ENCODE results near the gene NLRP7.
"Not testable (repeated sequence)": the region's sequence is repeated elsewhere in the genome, so short reads cannot be mapped to it uniquely, and the experiment has no call there.

Gene NLRP7

DNA sequence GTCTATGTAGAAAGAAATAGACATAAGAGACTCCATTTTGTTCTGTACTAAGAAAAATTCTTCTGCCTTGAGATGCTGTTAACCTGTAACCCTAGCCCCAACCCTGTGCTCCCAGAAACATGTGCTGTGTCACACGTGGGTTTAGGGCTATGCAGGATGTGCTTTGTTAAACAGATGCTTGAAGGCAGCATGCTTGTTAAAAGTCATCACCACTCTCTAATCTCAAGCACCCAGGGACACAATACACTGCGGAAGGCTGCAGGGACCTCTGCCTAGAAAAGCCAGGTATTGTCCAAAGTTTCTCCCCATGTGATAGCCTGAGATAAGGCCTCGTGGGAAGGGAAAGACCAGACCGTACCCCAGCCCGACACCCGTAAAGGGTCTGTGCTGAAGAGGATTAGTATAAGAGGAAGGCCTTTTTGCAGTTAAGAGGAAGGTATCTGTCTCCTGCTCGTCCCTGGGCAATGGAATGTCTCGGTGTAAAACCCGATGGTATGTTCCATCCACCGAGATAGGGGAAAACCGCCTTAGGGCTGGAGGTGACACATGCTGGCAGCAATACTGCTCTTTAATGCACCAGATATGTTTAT, 3.5 kb downstream of the NLRP7 start:
- not testable (repeated sequence) for H3K9me3 Mint-ChIP-seq

DNA sequence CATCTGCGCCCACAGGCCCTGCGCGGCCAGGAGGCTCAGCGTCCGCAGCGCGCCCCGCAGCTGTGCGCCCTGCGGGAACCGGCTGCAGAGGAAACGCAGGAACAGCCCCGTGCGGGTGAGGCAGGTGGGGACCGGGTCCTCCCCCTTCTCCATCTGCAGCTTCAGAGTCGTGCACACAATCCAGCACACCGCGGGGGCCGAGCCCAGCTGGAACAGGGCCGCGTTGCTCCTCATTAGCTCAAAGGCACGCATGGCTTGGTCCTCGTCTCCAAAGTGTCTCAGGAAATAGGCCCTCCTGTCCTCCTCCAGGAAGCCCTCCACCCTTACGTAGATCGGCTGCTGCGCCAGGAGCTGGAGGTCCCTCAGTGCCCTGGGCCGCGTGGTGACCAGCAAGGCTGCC, 7.8 kb downstream of the NLRP7 start:
- H3K27me3 Mint-ChIP-seq; H3K9me3 Mint-ChIP-seq; H3K4me3 Mint-ChIP-seq; H3K27ac Mint-ChIP-seq; H3K4me1 Mint-ChIP-seq (ENCODE audit: low read depth); H3K36me3 Mint-ChIP-seq (ENCODE audit: low read depth): not testable (repeated sequence)

More for the DNA sequence above, 3.5 kb downstream of the NLRP7 start:
- H3K4me1 Mint-ChIP-seq (ENCODE audit: low read depth); H3K27ac Mint-ChIP-seq; H3K4me3 Mint-ChIP-seq; H3K36me3 Mint-ChIP-seq (ENCODE audit: low read depth); H3K27me3 Mint-ChIP-seq: not testable (repeated sequence)

DNA sequence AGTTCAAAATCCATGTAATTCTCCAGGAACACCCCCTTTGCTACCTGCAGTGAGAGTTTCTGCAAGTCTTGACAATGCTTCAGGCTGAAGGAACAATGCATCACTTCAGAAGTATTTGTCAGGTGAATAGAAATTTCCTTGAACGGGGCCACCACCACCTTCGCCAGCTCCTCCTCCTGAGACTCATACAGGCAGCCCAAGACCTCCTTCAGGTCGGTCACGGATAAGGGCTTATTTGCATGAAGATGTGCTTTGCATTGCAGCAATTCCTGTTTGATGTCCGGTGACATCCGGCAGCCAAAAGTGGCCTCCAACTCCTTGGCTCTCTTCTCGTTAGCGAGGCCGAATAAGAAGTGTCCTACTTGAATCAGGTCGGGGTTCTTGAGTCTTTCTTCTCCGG, 8.4 kb downstream of the NLRP7 start:
- Mint-ChIP-seq H3K27ac (no peak overlapping the region), H3K27me3 (peaks cover 8% of the 10 kb centered on the region), H3K4me3 (no peak overlapping the region), H3K36me3 (ENCODE audit: low read depth) (no peaks in the 10 kb centered on the region), H3K4me1 (ENCODE audit: low read depth) (peaks cover 3% of the 10 kb centered on the region), H3K9me3 (no peaks in the 10 kb centered on the region)

DNA sequence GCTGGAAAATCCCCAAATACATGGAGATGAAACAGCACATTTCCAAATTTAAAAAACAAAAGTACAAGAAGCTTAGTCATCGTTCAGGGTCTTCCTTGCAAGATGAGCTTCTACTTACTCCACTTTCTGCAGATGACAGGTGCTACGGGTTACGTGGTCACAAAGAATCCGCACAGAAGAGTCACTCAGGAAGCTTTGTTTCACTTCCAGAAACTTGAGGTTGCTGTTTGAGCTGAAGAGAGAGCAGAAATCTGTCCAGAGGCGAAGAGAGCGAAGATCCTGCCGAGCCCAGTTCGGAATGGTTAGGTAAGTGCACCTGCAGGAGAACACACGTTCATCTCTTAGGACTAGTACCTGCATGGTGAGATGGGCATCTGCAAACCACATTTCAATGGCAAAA, 9.4 kb downstream of the NLRP7 start:
- Mint-ChIP-seq H3K27ac (no peak overlapping the region), H3K9me3 (no peaks in the 10 kb centered on the region), H3K27me3 (peaks cover 8% of the 10 kb centered on the region), H3K4me1 (ENCODE audit: low read depth) (peaks cover 3% of the 10 kb centered on the region), H3K36me3 (ENCODE audit: low read depth) (no peaks in the 10 kb centered on the region), H3K4me3 (no peak overlapping the region)

DNA sequence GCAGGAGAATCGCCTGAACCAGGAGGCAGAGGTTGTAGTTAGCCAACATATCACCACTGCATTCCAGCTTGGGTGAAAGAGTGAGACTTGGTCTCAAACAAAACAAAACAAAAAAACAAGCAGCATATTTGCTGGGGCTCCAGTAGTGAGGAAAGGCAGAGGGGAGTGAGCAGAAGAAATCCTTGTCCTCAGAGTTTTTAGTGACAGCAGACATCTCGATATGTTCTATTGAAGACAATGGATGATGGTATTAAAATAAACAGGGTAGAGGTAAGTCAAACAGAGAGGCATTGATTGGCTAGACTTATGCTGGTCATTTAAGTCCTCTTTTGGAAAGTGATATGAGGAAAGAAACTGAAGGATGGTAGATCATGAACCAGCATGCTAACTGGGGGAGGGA, 19.0 kb downstream of the NLRP7 start:
- peaks cover 4% of the 10 kb centered on the region for H3K27me3 Mint-ChIP-seq
- H3K4me3 Mint-ChIP-seq: no peak overlapping the region
- H3K9me3 Mint-ChIP-seq: peaks cover 15% of the 10 kb centered on the region

DNA sequence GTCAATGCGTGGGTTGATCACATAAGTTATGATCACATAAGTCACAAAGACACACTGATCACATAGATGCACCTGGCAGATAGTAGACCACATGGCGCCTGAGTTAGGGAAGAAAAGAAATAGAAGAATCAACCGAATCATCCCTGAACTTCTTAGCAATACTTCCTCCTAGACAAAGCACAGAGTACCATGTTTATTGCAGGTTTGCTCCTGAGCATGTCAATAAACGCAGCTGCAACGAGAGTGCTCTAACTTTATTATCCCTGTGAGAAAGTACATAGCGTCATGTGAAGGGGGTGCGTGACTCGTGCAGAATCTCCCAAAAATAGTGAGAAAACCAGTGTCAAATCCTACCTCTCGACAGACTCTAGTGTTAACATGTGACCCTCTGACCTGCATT, 24.1 kb downstream of the NLRP7 start:
- Mint-ChIP-seq H3K27me3 (peaks cover 11% of the 10 kb centered on the region), H3K27ac (no peak overlapping the region), H3K36me3 (ENCODE audit: low read depth) (peaks cover 2% of the 10 kb centered on the region), H3K9me3 (peaks cover 7% of the 10 kb centered on the region), H3K4me1 (ENCODE audit: low read depth) (peaks cover 3% of the 10 kb centered on the region), H3K4me3 (no peak overlapping the region)

More for the DNA sequence above, 19.0 kb downstream of the NLRP7 start:
- H3K4me1 Mint-ChIP-seq (ENCODE audit: low read depth): no peaks in the 10 kb centered on the region
- H3K36me3 Mint-ChIP-seq (ENCODE audit: low read depth): peaks cover 5% of the 10 kb centered on the region
- H3K27ac Mint-ChIP-seq: no peak overlapping the region

DNA sequence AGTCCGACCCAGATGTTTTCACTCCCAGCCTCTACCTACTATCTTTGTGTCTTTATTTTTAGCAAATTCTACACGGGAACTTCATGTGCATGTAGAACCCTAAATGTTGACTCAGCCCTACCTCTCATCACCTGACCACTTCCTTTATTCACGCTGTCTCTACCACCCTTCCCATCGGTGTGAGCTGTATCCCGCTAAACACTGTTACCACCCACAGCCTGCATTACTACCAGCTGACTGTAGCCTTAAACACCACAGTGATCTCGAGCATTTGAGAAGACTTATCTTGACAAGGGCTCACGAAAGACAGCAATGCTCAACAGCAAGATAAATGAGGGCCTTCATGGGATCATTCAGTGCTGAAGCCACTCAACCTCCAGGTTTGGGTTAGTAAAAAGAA, 26.2 kb downstream of the NLRP7 start:
- peaks cover 4% of the 10 kb centered on the region for H3K9me3 Mint-ChIP-seq
- peaks cover 3% of the 10 kb centered on the region for H3K4me1 Mint-ChIP-seq (ENCODE audit: low read depth)
- peaks cover 11% of the 10 kb centered on the region for H3K27me3 Mint-ChIP-seq
- H3K4me3 Mint-ChIP-seq: no peak overlapping the region
- no peaks in the 10 kb centered on the region for H3K36me3 Mint-ChIP-seq (ENCODE audit: low read depth)
- H3K27ac Mint-ChIP-seq: no peak overlapping the region

DNA sequence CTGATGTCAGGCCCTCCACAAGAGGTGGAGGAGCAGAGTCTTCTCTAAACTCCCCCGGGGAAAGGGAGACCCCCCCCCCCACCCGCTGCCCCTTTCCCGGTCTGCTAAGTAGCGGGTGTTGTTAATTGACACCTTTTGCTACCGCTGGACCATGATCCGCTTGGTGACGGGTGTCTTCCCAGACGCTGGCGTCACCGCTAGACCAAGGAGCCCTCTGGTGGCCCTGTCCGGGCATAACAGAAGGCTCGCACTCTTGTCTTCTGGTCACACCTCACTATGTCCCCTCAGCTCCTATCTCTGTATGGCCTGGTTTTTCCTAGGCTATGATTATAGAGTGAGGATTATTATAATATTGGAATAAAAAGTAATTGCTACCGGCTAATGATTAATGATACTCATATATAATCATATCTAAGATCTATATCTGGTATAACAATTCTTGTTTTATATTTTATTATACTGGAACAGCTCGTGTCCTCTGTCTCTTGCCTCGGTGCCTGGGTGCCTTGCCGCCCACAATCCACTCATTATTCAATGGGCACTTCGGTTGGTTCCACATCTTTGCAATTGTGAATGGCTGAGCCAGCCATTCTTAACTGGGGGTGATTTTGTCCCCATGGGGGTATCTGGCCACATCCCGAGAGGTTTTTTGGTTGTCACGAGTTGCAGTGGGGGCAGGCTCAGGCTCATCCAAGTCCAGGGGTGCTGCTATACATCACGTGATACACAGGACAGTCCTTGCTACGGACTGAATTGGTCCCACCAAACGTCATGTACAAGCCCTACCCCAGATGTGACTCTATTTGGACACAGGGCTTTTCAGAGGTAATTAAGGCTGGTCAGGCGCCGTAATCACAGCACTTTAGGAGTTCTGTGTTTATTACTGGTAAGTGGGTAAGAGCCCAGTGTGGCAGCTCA, 27.4 kb downstream of the NLRP7 start:
- H3K36me3 Mint-ChIP-seq (ENCODE audit: low read depth); H3K27ac Mint-ChIP-seq; H3K4me1 Mint-ChIP-seq (ENCODE audit: low read depth); H3K9me3 Mint-ChIP-seq; H3K4me3 Mint-ChIP-seq: not testable (repeated sequence)
- H3K27me3 Mint-ChIP-seq: peaks cover 11% of the 10 kb centered on the region

DNA sequence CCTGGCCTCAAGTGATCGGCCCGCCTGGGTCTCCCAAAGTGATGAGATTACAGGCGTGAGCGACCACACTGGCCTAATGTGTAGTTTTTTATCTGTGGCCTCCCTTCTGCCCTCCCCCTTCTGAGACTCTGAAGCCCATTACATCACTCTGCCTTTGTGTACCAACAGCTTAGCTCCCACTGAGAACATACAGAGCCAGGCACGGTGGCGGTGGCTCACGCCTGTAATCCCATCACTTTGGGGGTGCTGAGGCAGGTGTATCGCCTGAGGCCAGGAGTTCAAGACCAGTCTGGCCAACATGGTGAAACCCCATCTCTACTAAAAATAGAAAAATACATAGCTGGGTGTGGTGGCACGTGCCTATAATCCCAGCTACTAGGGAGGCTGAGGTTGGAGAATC, 28.8 kb downstream of the NLRP7 start:
- Mint-ChIP-seq H3K4me3 (no peak overlapping the region), H3K27ac (no peak overlapping the region), H3K27me3 (peaks cover 11% of the 10 kb centered on the region), H3K4me1 (ENCODE audit: low read depth) (peaks cover 3% of the 10 kb centered on the region), H3K36me3 (ENCODE audit: low read depth) (no peaks in the 10 kb centered on the region), H3K9me3 (no peaks in the 10 kb centered on the region)

DNA sequence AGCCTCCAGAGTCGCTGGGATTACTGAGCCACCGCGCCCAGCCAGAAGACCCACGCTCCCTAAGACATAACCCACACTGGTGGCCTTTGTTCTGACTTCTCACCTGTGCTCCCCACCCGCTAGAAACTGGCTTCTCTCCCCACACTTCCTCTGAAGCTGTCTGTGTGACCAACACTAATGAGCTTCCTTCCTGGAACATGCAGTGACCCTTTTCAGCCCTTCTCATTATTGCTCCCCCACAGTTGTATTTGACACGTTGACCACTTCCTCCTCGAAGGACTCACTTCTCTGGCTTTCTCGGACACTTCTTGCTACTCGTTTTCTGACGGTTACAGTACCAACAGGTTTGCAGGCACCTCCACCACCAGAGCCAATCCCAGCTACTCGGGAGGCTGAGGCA, 30.5 kb downstream of the NLRP7 start:
- peaks cover 3% of the 10 kb centered on the region for H3K4me1 Mint-ChIP-seq (ENCODE audit: low read depth)
- H3K36me3 Mint-ChIP-seq (ENCODE audit: low read depth): no peaks in the 10 kb centered on the region
- peaks cover 14% of the 10 kb centered on the region for H3K27me3 Mint-ChIP-seq
- H3K9me3 Mint-ChIP-seq: no peaks in the 10 kb centered on the region
- no peak overlapping the region for H3K27ac Mint-ChIP-seq
- H3K4me3 Mint-ChIP-seq: no peak overlapping the region

DNA sequence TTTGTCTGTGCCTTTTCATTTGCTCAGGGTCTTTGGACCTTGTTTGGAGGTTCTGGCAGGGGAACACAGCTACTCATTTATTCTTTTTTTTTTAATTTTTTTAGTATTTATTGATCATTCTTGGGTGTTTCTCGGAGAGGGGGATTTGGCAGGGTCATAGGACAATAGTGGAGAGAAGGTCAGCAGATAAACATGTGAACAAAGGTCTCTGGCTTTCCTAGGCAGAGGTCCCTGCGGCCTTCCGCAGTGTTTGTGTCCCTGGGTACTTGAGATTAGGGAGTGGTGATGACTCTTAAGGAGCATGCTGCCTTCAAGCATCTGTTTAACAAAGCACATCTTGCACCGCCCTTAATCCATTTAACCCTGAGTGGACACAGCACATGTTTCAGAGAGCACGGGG, 39.4 kb downstream of the NLRP7 start:
- not testable (repeated sequence) for H3K36me3 Mint-ChIP-seq (ENCODE audit: low read depth); H3K4me1 Mint-ChIP-seq (ENCODE audit: low read depth); H3K4me3 Mint-ChIP-seq; H3K27ac Mint-ChIP-seq; H3K9me3 Mint-ChIP-seq
- peaks cover 11% of the 10 kb centered on the region for H3K27me3 Mint-ChIP-seq

DNA sequence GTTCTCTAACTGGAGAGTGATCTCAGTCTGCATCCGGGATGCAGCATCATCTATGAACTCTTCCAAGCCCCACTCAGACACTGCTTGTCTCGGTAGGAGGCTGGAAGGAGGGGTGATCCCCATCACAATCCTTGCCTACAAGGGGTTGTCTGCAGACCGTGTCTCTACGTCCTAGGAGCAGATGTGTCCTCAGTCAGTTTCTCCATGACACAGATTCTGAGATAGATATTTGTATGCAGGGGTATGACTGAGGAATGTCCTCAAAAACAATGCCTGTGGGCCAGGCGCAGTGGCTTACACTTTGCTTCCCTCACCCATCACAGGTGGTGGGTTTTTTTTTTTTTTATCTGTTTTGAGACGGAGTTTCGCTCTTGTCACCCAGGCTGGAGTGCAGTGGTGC, 40.5 kb downstream of the NLRP7 start:
- Mint-ChIP-seq H3K4me1 (ENCODE audit: low read depth) (peaks cover 2% of the 10 kb centered on the region), H3K36me3 (ENCODE audit: low read depth) (no peaks in the 10 kb centered on the region), H3K4me3 (peak overlapping the region; percentile 17), H3K27ac (no peak overlapping the region), H3K27me3 (peaks cover 8% of the 10 kb centered on the region), H3K9me3 (no peaks in the 10 kb centered on the region)

DNA sequence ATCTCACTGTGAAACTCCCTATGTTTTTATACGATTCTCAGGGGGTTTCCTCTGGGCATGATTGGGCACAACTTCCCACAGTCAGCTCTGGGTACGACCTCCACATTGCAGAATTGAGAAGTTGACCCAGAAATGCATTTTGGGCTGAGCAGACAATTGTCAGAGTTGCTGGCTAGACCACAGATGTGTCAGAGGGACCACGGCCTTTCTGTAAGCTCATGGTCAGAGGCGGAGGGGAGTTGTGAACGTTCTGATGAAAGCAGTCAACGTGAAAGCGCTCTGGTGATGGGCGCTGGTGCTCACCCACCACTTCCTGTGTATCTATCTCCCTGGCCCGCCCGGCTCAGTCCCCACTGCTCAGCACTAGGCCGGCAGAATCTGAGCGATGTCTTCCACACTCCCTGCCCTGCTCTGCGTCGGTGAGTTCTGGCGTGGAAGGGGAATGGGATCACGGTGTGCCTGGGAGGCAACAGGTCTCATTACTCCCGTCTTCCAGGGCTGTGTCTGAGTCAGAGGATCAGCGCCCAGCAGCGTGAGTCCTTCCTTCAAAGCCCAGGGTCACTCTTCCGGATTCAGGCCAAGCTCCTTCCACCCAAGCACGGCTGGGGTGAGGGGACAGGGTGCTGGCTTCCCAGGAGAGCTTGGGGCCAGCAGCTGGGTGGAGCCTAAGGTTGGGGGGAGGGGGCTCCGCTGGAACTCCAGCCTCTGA, 41.4 kb downstream of the NLRP7 start, which contains the start of gene NCR1:
Gene NCR1 (plus strand): TSS at position 346 of the 709 bp plus-strand sequence. CDS start 40 bp downstream, at position 386.
- H3K27me3 Mint-ChIP-seq: peaks cover 7% of the 10 kb centered on the region
- H3K9me3 Mint-ChIP-seq: no peaks in the 10 kb centered on the region
- peak within 1 kb of the TSS; percentile 65 for H3K4me3 Mint-ChIP-seq
- H3K4me1 Mint-ChIP-seq (ENCODE audit: low read depth): peaks cover 2% of the 10 kb centered on the region
- H3K36me3 Mint-ChIP-seq (ENCODE audit: low read depth): no peaks in the 10 kb centered on the region
- H3K27ac Mint-ChIP-seq: no peak within 1 kb of the TSS

DNA sequence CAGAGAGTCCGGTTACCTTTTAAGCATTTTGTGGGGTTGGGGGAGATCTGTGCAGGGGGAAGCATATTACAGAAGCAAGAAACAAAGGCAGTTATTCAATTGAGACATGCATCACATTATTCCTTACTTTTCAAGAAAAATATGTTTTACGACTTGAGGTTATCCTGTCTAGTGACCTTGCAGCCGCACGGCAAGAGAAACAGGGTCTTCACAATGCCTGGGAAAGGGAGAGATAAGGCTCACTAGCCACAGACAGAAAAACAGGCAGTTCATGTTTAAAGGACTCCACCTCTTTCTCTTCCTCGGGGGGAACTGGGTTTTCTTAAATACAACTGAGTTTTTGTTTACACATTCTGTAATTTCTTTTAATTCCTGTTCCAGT, 41.9 kb downstream of the NLRP7 start:
- no peak overlapping the region for H3K27ac Mint-ChIP-seq
- no peak overlapping the region for H3K4me3 Mint-ChIP-seq
- no peaks in the 10 kb centered on the region for H3K9me3 Mint-ChIP-seq
- no peaks in the 10 kb centered on the region for H3K36me3 Mint-ChIP-seq (ENCODE audit: low read depth)
- H3K27me3 Mint-ChIP-seq: peaks cover 3% of the 10 kb centered on the region
- H3K4me1 Mint-ChIP-seq (ENCODE audit: low read depth): peaks cover 2% of the 10 kb centered on the region

DNA sequence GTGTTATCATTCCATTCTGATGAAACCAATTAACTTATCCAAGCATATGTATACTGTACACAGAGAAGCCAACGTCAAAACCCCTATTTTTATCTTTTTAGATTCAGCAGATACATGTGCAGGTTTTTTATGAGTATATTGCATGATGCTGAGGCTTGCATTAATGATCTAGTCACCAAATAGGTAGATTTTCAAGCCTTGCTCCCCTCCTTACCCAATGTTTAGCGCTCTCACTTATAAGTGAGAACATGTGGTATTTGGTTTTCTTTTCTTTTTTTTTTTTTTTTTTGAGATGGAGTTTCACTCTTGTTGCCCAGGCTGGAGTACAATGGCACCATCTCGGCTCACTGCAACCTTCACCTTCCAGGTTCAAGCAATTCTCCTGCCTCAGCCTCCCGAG, 43.1 kb downstream of the NLRP7 start:
- not testable (repeated sequence) for H3K4me1 Mint-ChIP-seq (ENCODE audit: low read depth); H3K27ac Mint-ChIP-seq; H3K27me3 Mint-ChIP-seq; H3K9me3 Mint-ChIP-seq; H3K4me3 Mint-ChIP-seq; H3K36me3 Mint-ChIP-seq (ENCODE audit: low read depth)

Data from stimulated activated naive CD8-positive, alpha-beta T cell treated with anti-CD3 and anti-CD28 coated beads, Interleukin-15, Interleukin-2, amounts not matched to agents 100 ng/mL and 50 ng/mL, for 24 hours (primary cell).